Mucosa of gallbladder (tissue), 1 donor: ENCODE data around the gene EMX1. TPM values are rescaled to one million over a fixed set of nuclear protein-coding genes. Genes with fewer than 3 reads are reported as not detected.

Source experiments
- DNase-seq: peaks from one replicate; pipeline ENCODE4 v3.0.0-alpha.2; 2020; ENCODE audit warnings: low spot score
- total RNA-seq: library from RNA; stranded (reverse); gene quantifications from one replicate; pipeline ENCODE4 v1.2.1, GENCODE V29; 2021
- donor health status: DM: no; HTN: no; CAD: no.

The EMX1 gene
- total RNA-seq, 1 donor from 2014 or later: 0.12 TPM

DNA sequence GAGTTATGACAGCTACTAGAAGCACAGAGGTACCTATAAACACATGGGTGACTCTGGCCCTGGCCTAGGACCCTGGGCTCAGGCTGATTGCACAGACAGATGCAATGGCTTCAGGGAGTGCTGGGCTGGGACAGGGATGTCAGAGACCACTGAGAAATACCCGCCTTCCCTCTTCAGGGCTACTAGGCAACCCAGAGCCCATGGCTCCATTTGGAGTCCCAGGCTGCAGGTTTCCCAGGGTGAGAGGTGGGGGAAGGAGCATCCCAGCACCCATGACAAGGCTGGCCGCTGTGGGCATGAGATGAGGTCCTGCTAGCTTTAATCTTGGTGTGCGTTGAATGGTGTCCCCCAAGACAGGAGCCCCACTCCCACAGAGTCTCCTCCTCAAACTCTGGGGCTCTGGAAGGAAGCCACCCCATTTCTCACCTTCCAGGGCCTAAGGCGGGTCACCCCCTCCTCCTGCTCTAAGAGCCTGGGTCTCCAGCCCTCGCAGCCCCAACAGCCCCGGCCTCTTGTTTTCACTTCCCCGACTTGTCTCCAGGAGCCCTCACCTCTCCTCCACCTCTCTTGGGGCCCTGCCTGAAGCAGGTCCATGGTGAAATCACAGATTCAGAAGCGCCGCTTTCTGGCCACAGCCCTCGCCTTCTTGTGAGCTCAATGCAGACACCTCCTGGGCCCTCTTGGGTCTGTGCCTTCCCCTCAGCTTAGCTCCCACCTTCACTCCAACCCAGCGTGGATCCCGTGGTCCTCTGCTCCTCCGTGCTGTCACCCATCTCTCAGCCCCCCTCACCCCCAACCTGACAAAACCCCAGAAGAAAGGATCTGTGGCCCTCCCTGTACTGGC lies 41.4 kb downstream of the EMX1 start:
- no peak for DNase-seq

GRCh38 chr2:72959554-72959953 lies 42.2 kb downstream of the EMX1 start:
- DNase-seq: no peak

GRCh38 chr2:72959995-72960981 lies 43.0 kb downstream of the EMX1 start:
- no peak for DNase-seq

- DNase-seq: no peak
These were observed 43.9 kb downstream of the EMX1 start for GRCh38 chr2:72961036-72961720.

DNA sequence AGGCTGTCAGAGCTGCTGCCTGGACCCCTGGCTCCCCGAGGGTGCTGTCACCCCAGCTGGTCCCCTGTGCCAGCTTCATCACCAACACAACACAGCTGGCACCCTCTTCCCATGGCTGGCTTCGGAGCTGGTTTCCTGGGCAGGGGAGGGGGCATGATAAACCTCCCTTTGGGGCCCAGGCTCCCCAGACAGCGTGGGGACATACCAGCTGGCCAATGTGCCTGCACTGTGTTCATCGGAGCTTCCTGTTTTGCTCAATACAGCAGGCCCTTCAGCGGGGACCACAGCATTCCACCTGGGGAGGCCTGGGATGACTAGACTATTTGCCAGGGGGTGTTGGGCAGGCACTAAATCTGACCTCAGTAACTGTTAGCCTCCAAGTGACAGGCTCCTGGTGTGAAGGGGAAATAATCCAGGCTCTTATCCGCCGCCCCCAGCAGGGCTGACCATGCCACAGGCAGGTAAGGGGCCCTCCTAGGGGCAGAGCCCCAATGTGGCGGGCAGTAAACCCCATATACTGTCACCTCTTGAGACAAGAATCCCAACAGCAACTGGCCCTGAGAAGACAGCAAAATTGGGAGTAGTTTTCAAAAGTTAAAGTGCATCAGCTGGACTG lies 44.6 kb downstream of the EMX1 start:
- DNase-seq: no peak

- no peak for DNase-seq
These were observed 45.6 kb downstream of the EMX1 start for GRCh38 chr2:72962911-72963310.

- no peak for DNase-seq
These were observed 46.3 kb downstream of the EMX1 start for GRCh38 chr2:72963423-72964145.

DNA sequence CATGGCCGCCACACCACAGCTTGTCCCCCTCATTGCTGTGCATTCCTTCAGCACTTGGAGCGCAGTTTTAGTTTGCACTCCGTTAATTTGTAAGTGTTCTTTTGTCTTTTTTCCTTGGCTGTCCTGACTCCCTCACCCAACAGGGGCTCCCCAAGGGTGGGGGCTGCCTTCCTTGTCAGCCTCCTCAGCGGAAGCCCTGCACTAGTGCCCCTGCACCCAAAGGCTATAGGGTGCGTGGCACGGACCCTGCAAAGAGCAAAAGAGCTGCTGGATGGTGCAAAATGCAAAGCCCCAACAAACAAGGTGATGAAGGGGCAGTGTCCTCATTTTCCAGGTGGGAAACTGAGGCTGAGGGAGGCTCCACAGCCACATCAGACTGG lies 46.8 kb downstream of the EMX1 start:
- DNase-seq: no peak

DNA sequence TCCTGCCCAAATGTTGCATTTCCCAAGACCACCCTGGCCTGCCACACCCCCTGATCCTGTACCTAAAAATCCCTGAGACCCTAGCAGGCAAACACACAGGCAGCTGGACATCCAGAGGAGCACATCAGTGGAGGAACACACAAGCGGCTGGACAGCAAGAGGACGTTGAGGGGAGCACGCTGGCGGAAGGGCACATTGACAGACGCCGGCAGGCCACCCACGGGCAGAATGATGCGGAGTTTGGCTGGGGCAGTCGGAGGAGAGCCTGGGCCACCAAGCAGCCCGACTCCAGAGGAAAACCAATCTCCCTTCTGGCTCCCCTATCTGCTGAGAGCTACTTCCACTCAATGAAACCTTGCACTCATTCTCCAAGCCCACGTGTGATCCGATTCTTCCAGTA lies 47.7 kb downstream of the EMX1 start:
- DNase-seq: no peak

DNA sequence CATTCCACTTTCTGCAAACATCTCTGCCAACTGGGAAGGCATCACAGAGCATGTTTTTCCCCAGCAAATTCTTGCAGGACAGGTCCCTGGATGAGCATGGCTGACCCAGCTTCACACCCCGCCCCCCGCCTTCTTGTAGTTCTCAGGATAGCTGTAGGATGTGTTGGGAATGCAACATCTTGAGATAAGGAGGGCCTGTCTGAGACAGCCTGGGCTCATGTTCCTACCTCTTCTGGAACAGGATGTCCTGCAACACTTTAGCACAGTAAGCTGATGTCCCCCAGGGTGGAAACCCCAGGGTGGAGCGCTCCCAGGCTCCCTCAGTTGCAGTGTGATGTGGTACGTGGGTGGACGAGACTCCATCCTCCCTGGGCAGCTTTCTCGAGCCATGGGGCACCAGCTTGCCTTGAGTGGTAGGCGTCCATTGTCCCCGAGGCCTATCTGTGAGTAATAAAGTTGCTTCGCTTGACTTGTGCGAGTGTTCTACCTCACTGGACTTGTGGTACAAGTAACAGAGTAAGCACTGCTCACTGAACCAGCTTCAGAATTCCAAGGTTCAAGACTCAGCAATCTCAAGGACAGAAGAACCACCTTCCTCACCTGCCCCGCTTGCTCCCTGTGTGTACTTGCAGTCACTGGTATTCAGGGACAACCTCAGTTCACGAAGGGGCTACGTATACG lies 48.6 kb downstream of the EMX1 start:
- DNase-seq: no peak

- DNase-seq: no peak
These were observed 51.0 kb downstream of the EMX1 start for GRCh38 chr2:72968286-72968685.

DNA sequence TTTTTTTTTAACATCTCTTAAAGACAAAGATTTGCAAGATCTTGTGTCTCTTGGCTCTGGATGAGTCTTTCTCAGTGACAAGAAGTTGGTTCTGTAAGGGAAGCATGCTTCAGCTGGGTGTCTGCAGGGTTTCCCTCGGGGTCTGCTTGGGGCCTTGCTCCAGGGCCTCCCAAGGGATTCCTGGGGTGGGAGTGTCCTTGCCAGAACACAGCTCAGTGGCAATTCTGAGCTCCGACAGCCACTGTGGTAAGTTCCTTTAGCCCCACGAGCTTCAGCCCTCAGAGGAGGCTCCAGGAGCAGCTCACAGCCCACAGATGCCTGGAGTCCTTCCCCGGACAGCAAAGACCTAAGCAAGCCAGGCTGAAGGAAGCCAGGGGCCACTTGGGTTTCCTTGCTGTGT lies 52.4 kb downstream of the EMX1 start:
- DNase-seq: no peak

DNA sequence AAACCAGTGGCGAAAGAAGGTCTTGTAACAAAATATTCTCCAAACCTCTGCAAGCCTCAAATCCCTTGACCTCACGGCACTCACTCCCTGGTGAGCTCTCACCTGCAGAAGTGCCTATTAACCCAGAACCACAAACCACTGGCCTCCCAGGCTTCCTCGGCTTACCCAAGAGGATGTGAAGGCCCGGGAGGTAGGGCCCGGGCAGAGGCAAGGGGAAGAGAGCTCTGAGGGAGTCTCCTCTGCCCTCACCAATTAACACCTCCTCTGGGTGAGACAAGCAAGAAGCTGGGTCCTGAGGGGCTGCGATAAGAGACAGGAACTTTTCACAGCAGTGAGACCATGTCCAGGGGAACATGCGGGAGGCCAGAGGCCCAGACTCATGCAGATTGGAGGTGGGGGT lies 53.7 kb downstream of the EMX1 start:
- no peak for DNase-seq

DNA sequence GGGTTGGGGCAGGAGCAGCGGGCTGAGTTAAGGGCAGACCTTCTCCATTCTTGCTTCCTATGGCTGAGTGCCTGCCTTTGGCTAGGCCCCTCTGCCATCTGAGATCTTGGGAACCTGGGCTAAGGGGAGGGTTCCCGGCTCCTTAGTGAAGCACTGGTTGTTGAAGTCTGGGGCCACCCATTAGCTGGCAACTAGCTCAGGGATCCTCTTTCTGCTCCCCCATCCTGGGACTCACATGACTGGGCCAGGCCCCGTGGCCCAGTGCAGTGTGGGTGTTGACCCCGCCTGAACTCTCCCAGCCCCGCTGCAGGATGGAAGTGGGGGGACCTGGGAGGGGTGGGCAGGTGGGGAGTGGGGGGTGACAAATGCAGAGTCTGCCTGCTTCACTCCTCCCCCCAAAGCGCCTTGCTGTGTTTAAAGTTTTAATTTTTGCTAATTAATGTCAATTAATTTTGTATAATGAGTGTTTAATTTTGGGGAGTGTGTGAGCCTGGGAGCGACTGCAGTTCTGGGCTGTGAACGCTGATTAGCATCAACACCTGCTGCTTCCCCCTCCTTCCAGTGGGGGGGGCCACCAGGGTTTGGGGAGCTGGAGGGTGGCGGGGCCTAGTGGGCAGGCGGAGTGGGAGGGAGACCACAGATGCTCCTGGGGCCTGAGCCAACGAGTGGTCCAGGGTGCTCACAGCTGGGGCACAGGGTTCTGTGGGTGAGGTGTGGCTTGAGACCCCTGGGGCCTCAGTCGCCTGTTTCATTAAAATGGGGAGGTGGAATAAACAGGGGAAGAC lies 55.2 kb downstream of the EMX1 start:
- DNase-seq: no peak

- no peak for DNase-seq
These were observed 55.8 kb downstream of the EMX1 start for GRCh38 chr2:72973137-72973535.

- DNase-seq: no peak
These were observed 56.5 kb downstream of the EMX1 start for GRCh38 chr2:72973566-72974435.

GRCh38 chr2:72974436-72974754 lies 57.1 kb downstream of the EMX1 start:
- no peak for DNase-seq

GRCh38 chr2:72975017-72975416 lies 57.7 kb downstream of the EMX1 start:
- DNase-seq: no peak

- DNase-seq: no peak
These were observed 62.6 kb downstream of the EMX1 start for GRCh38 chr2:72979896-72980295.
